Stimulated activated CD8-positive, alpha-beta memory T cell treated with anti-CD3 and anti-CD28 coated beads, Interleukin-2, amount 100 ng/mL, for 48 hours (primary cell): Measurements from ENCODE around the gene MICAL3.
"Not testable (repeated sequence)": the region's sequence is repeated elsewhere in the genome, so short reads cannot be mapped to it uniquely, and the experiment has no call there.

ENCODE experiments used
- DNase-seq, 2 donors: peaks; one replicate each; pipeline ENCODE4 v3.0.0-alpha.2; 2020; ENCODE audit warnings: low read depth in 2 of 2

MICAL3 gene

GRCh38 chr22:18033204-18033998, 9.0 kb upstream of the MICAL3 start:
- DNase-seq = no peak

- DNase-seq = no peak
Observed at GRCh38 chr22:18032455-18033101, 8.2 kb upstream of the MICAL3 start.

- no peak for DNase-seq
Observed at GRCh38 chr22:18031695-18032454, 7.5 kb upstream of the MICAL3 start.

- DNase-seq = no peak
Observed at GRCh38 chr22:18029686-18030267, 5.4 kb upstream of the MICAL3 start.

- no peak for DNase-seq
Observed at GRCh38 chr22:18028817-18029527, 4.6 kb upstream of the MICAL3 start.

- DNase-seq = not testable (repeated sequence)
Observed at GRCh38 chr22:18025898-18026297, 1.5 kb upstream of the MICAL3 start.

GRCh38 chr22:18024956-18025720, 777 bp upstream of the MICAL3 start:
- no peak for DNase-seq

GRCh38 chr22:18023509-18024275, 669 bp downstream of the MICAL3 start:
- DNase-seq = peak in 1 of 2 donors; percentile 3

- no peak for DNase-seq
Observed at GRCh38 chr22:18022876-18023275, 1.5 kb downstream of the MICAL3 start.

GRCh38 chr22:18021431-18021830, 2.9 kb downstream of the MICAL3 start:
- DNase-seq = no peak

GRCh38 chr22:18020743-18021142, 3.6 kb downstream of the MICAL3 start:
- DNase-seq = not testable (repeated sequence)

GRCh38 chr22:18013947-18014346, 10.4 kb downstream of the MICAL3 start:
- DNase-seq = no peak

- no peak for DNase-seq
Observed at GRCh38 chr22:18013436-18013835, 10.9 kb downstream of the MICAL3 start.

GRCh38 chr22:18012531-18012930, 11.8 kb downstream of the MICAL3 start:
- no peak for DNase-seq

GRCh38 chr22:18010266-18010665, 14.1 kb downstream of the MICAL3 start:
- DNase-seq = no peak

- no peak for DNase-seq
Observed at GRCh38 chr22:18008136-18008535, 16.2 kb downstream of the MICAL3 start.

- DNase-seq = no peak
Observed at GRCh38 chr22:18005201-18005926, 19.0 kb downstream of the MICAL3 start.

- DNase-seq = not testable (repeated sequence)
Observed at GRCh38 chr22:18001894-18002315, 22.5 kb downstream of the MICAL3 start.
